HG03064 (cell line): Measurements from ENCODE around the gene AMBRA1.

Source experiments
- ATAC-seq: cut with Tn5 transposase; IDR thresholded peaks from one replicate; pipeline ENCODE4 v1.9.1; 2021; ENCODE audit warnings: low read depth; ENCODE audit not compliant: unreplicated experiment

AMBRA1 gene

DNA sequence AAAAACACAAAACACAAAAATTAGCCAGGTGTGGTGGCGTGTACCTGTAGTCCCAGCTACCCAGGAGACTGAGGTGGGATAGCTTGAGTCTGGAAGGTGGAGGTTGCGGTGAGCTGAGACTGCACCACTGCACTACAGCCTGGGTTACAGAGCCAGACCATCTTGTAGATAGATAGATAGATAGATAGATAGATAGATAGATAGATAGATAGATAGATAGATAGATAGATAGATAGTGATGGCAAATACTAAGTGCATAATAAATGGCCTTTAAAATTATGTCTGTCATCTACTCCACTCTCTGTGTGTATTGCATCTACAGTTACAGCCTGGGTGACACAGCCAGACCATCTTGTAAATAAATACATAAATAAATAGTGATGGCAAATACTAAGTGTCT is 146.3 kb downstream of the AMBRA1 start:
- no peak for ATAC-seq

GRCh38 chr11:46445920-46446771 is 147.7 kb downstream of the AMBRA1 start:
- no peak for ATAC-seq

DNA sequence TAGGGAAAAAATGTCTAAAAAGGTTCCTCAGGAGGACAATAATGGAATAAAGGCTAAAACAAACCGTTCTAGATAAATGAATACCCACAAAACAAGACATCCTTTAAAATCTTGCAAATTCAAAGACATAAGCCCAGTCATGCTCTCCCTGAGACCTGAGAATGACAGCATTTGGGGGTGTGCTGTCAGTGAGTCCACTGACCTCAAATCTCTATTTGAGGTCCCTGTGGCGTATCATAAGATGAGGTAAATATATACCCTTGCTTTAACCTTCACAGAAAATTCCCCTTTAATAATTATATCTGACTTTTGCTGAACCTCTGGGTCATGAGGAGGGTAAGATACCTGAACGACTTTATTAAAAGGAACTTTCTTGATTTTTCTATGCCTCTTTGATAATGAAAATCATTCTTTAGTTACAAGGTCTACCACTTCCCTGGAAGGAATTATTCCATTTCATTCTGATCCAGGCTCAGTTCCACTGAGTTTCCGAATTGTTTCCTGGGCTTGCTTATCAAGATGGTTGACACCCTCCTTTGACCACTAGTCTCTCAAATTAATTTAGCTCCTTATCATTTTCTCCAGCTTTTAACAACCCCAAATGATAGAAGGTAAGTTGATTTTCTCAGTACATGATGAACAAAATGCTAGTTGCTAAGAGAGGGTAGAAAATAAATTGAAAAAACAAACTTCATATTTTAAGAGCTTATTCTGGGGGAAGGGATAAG is 148.5 kb downstream of the AMBRA1 start:
- ATAC-seq = no peak

GRCh38 chr11:46444305-46444704 is 149.5 kb downstream of the AMBRA1 start:
- ATAC-seq = no peak

DNA sequence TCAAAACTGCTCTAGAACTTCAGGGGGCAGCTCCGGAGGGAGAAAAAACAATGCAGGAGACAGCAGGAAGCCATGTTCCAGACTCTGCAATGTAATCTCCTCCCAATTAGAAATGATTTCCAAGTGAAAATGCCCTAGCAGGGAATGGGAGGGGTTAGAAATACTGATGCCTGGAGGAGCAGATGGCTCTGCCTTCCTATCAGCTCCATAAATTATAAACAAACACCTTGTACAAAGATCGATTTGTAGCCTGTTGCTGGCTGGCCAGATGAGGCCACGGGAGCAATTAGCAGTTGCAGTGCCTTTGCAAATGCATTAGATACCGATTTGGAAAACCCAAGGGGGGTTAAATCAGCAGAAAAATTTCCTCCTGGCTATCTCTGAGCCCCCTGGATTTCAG is 155.6 kb downstream of the AMBRA1 start:
- ATAC-seq = no peak

DNA sequence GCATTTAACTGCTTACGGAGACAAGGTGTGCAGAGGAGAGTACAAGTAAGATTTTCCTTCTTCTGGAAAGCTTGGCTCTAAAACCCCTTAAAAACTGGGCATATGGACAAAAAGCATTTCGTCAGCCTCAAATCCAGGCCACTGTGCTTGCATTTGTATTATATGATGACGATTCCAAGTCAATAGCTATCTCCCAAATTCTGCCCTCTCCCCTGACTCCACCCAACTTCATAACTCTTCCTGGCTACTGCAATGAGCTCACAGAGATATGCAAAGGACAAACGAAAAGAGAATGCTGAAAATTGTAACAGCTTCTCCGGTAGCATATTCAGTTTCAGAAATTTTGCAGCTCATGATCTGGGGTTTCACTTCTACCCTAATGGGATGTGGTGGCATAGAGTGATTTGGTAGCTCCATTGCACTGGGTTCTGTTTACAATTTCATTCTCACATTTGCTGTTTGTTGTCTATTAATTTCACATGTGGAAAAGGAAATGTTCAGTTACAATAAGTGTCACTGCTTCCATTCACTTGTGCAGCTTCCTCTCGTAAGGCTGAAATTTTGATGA is 156.6 kb downstream of the AMBRA1 start:
- ATAC-seq = no peak

DNA sequence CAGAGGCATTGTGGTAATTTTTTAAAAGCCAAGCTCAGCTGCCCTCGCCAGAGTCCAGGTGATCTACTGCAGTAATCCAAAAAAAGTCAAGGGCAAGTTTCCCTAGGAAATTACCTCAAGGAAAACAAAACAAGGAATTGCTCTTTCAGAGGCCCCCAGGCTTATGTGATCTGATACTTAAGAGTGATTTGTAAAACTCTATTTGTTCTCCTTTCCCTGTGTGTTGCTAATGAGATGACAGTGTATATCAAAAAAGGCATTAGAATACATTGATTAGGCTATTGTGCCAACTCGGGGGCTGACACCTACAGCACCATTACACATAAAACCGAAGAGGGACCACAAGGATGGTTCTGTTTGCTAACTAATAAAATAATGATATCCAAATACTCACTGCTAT is 157.7 kb downstream of the AMBRA1 start:
- no peak for ATAC-seq

- ATAC-seq = no peak
Measured at GRCh38 chr11:46435679-46436078, 158.1 kb downstream of the AMBRA1 start.

DNA sequence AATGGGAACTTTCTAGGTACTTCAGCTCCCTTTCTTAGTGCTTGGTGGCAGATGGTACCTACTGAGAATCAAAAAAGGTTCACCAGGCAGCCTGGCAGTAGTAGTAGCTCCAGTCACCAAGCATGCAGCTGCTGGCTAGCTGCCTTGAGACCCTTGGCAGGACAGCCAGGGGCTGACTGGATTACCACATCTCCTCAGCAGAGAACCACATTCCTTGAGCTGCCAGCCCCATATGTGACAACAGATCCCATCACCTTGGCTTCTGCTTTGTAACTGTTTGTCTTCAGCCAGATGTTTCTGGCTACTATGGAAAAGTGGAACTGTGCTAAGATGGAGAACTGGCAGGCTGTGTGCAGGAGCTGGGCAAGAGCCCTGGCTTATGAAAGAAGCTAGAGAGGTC is 162.6 kb downstream of the AMBRA1 start:
- no peak for ATAC-seq

DNA sequence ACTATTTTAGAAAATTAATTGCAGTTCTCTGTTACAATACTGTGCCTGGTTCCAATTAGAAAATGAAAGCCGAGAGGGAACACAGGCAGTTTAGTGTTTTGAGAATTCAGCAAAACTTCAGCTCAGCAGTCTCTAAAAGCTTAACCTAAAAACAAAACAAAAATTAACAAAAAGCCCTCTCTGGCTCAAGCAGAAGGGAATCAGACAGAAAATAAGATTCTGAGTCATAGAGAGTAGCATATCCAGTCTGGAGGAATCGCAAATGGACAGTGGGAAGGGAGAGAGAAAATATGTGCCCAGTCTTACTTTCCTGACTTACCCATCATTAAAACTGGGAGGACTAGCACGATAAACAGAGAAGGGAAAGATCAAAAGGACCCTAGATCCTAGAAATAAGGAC is 164.1 kb downstream of the AMBRA1 start:
- no peak for ATAC-seq

GRCh38 chr11:46427364-46427763 is 166.5 kb downstream of the AMBRA1 start:
- no peak for ATAC-seq

DNA sequence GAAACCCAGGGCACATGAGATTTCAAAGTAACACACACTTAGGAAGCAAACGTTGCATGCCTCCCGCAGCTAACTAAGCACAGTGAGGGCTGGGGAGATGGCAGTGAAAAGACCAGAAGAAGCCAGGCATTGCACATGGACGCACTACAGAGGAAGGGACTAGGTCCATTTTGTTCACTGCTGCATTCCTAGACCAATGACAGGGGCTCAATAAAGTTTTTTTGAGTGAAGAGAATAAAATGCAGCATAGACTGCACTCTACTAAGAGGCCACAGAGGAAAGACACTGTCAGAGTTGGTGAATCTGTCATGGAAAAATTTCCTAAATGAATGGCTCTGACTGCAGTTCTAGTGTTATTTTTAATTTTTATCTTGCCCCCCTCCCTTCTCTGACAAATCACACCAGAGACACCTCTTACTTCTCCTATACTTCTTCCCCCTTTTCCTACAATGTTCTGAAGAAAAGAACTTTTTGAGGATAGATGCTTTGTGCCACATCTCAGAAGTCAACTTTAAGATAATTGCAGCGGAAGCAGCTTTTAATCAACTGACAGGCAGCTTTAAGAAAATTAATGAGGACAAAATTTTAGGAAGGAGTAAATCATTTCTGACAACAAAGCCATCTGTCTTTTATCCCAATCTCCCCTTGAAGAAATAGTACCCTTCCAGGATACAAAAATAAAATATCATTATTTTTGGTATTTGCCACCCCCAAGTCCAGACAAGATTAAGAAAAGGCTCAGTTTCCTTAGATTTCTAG is 167.4 kb downstream of the AMBRA1 start:
- ATAC-seq = no peak

DNA sequence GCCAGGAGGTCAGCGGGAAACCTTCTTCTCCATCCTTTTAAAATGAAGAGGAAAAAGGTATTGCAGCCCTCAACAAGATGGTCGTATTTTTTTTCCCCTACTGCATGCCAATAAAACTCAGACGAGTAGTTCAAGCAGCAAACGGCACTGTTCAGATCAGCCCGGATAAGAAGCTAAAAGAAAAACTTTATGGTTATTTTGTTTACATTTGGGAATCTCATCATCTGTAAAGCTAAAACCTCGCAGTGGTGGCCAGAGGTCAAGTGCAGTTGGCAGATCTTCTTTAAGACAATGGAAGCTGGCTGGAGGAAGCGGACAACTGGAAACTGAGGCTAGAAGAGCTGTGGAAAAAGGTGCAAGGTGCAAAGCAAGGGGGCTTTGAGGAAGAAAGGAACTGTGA is 171.2 kb downstream of the AMBRA1 start:
- no peak for ATAC-seq

- ATAC-seq = no peak
Measured at GRCh38 chr11:46421257-46421880, 172.5 kb downstream of the AMBRA1 start.

DNA sequence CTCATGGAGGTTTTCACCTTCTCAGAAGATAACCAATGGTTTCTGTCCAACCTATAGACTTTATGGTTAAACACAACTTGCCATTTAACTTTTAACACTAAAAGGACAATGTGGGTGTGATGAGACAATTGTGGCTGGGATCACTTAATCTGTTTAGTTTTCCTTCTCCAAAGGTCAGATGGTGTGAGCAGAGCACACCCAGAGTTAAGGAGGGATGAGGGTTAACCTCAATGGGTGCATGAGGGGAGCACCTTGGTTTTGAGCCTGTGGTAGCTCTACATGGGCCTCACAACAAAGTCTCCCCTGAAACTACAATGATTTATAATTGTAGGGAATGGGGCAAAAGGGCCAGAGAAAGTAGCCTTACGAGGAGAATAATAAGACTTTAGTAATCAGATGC is 173.3 kb downstream of the AMBRA1 start:
- no peak for ATAC-seq

- no peak for ATAC-seq
Measured at GRCh38 chr11:46418751-46419150, 175.1 kb downstream of the AMBRA1 start.

GRCh38 chr11:46417711-46418110 is 176.1 kb downstream of the AMBRA1 start:
- no peak for ATAC-seq

DNA sequence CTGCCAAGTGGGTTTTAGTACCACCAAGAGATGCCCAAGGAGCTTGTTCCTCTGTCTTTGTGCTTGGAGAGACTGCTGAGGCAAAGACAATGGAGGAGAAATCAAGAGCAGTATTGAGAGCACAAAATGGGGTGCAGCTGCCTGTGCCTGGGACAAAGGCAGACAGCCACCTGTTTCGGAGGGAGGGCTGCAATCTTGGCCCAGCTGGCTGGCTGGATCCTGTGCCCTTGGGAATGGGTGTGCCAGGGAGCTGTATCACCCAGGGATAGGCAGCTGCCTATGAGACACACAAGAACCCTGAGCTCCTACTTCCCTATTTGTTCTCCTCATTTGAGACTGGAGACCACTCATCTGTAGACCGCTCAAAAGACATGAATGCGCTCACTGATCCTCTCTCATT is 178.9 kb downstream of the AMBRA1 start:
- no peak for ATAC-seq

DNA sequence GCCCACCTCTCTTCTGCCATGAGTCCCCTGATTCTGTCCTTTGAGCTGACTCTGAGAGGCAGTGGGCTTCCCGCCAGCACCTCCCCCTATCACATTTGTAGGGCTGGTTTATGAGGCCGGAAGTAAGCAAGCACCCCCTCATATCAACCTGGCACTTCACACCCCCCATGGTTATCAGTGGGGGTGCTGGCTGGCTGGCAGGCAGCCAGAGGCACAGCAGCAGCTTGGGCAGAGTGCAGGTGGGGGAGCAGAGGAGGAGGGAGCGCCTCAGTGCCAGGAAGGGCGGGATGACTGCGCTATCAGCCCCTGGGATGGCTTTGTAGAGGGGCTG is 179.4 kb downstream of the AMBRA1 start:
- ATAC-seq = no peak

- ATAC-seq = no peak
Measured at GRCh38 chr11:46413760-46414465, 179.9 kb downstream of the AMBRA1 start.
